Measurements from ENCODE around the gene NINL.

DNA sequence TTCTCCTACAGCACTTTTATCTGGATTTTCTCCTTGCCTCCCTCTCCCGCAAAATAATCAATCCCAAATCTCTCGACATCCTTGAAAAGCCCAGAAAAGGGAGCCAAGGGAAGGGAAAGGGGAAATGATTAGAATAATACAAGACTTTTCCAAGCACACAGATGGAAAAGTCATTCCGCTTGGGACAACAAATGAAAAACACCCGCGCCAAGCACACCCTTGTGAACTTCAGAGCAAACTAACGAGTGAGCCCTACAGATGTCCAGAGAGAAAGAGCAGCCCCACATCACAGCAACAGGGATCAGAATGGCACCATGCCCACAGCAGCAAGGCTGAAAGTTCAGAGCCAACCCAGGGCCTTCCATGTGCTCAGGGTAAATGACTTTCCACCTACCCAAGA lies 49.6 kb downstream of the NINL start:
- TF ChIP-seq, protein P1, sequence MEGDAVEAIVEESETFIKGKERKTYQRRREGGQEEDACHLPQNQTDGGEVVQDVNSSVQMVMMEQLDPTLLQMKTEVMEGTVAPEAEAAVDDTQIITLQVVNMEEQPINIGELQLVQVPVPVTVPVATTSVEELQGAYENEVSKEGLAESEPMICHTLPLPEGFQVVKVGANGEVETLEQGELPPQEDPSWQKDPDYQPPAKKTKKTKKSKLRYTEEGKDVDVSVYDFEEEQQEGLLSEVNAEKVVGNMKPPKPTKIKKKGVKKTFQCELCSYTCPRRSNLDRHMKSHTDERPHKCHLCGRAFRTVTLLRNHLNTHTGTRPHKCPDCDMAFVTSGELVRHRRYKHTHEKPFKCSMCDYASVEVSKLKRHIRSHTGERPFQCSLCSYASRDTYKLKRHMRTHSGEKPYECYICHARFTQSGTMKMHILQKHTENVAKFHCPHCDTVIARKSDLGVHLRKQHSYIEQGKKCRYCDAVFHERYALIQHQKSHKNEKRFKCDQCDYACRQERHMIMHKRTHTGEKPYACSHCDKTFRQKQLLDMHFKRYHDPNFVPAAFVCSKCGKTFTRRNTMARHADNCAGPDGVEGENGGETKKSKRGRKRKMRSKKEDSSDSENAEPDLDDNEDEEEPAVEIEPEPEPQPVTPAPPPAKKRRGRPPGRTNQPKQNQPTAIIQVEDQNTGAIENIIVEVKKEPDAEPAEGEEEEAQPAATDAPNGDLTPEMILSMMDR (IDR thresholded peaks at IDR 0.05): no peak
- TF ChIP-seq POLR2A (IDR thresholded peaks at IDR 0.05): no peak
